Measurements from ENCODE around the gene CDC42BPB.

GRCh38 chr14:103000291-103000921, 56.9 kb downstream of the CDC42BPB start:
- TF ChIP-seq CTCF (IDR thresholded peaks at IDR 0.05), result no peak
- TF ChIP-seq POLR2A (IDR thresholded peaks at IDR 0.05), result no peak
